Measurements from ENCODE around the gene SLC16A5. TPM values are rescaled to one million over a fixed set of nuclear protein-coding genes. Genes with fewer than 3 reads are reported as not detected.
"Not testable (repeated sequence)": the region's sequence is repeated elsewhere in the genome, so short reads cannot be mapped to it uniquely, and the experiment has no call there.

Gene SLC16A5
- total RNA-seq, 1 donor from 2014 or later: 50.9 TPM

DNA sequence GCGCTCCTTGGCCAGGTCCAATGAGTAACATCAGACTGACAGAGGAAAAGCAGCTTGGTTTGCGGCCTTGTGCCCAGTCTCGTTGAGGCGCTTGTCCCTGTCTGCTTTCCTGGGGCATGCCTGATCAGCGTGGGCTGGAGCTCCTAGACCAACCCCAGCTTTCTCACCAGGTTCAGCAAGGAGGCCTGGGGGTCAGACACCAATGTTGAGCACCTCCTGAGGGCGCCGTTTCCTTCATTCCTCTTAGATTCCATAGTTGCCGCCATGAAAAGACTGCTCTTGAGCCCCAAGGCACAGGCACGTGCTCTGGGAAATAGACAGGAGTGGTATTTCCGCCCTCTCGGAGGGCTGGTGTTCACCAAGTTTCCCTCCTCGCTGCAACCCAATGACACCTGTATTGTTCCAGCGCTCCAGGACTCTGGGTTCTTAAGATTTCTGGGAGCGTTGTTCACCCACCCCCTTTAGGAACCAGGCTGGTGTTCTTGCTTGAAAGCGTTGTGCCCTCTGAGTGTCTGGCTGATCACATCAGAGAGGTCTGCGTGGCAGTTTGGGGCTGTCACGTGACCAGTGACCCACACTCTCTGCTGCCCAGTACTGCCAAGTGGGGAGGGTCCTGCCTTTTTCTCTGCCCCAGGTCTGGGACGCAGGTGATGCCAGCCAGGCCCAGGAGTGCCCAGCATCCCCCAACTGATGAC, 22.7 kb upstream of the SLC16A5 start:
- DNase-seq (ENCODE audit: low spot score): no peak
- TF ChIP-seq, protein P1, sequence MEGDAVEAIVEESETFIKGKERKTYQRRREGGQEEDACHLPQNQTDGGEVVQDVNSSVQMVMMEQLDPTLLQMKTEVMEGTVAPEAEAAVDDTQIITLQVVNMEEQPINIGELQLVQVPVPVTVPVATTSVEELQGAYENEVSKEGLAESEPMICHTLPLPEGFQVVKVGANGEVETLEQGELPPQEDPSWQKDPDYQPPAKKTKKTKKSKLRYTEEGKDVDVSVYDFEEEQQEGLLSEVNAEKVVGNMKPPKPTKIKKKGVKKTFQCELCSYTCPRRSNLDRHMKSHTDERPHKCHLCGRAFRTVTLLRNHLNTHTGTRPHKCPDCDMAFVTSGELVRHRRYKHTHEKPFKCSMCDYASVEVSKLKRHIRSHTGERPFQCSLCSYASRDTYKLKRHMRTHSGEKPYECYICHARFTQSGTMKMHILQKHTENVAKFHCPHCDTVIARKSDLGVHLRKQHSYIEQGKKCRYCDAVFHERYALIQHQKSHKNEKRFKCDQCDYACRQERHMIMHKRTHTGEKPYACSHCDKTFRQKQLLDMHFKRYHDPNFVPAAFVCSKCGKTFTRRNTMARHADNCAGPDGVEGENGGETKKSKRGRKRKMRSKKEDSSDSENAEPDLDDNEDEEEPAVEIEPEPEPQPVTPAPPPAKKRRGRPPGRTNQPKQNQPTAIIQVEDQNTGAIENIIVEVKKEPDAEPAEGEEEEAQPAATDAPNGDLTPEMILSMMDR (IDR thresholded peaks at IDR 0.05; ENCODE audit: unreplicated experiment): no peak
- Mint-ChIP-seq H3K9me3 (ENCODE audit: unreplicated experiment) (no peaks in the 10 kb centered on the region), H3K36me3 (ENCODE audit: low read depth, unreplicated experiment) (peaks cover 27% of the 10 kb centered on the region), H3K4me3 (ENCODE audit: unreplicated experiment) (peak overlapping the region; percentile 23), H3K4me1 (ENCODE audit: unreplicated experiment) (peaks cover 8% of the 10 kb centered on the region), H3K27ac (ENCODE audit: unreplicated experiment) (no peak overlapping the region), H3K27me3 (ENCODE audit: unreplicated experiment) (peaks cover 5% of the 10 kb centered on the region)

DNA sequence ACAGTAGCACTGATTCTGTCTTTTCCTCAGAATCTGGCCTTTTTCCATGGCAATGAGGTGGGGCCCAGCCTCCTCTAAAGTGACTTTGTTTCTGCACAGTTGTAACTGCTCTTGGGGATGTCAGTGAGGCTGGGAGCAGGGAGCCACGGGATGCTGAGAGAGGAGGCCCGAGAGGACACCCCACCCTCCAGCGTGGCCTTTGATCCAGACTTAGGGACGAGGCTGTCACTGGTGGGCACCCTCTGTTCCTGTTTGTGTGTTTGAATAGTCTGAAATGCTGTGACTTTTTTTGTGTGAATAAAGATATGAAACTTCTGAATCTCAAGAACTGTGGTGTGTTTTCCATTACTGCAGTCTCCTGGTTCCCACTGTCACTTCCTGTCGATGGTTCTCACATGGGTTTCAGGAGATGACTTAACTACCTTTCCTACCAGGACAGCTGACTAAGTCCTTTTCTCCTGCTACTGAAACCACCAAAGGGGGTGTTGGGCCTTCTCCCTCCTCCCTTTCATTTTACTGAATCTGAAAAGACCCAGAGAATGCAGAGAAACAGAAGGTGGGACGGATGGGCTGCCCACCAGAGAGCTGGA, 22.1 kb upstream of the SLC16A5 start:
- Mint-ChIP-seq H3K4me1 (ENCODE audit: unreplicated experiment) (peaks cover 7% of the 10 kb centered on the region), H3K9me3 (ENCODE audit: unreplicated experiment) (no peaks in the 10 kb centered on the region), H3K36me3 (ENCODE audit: low read depth, unreplicated experiment) (peaks cover 27% of the 10 kb centered on the region), H3K4me3 (ENCODE audit: unreplicated experiment) (no peak overlapping the region), H3K27ac (ENCODE audit: unreplicated experiment) (no peak overlapping the region), H3K27me3 (ENCODE audit: unreplicated experiment) (peaks cover 5% of the 10 kb centered on the region)
- no peak for DNase-seq (ENCODE audit: low spot score)
- TF ChIP-seq, protein P1 (IDR thresholded peaks at IDR 0.05; ENCODE audit: unreplicated experiment): no peak

DNA sequence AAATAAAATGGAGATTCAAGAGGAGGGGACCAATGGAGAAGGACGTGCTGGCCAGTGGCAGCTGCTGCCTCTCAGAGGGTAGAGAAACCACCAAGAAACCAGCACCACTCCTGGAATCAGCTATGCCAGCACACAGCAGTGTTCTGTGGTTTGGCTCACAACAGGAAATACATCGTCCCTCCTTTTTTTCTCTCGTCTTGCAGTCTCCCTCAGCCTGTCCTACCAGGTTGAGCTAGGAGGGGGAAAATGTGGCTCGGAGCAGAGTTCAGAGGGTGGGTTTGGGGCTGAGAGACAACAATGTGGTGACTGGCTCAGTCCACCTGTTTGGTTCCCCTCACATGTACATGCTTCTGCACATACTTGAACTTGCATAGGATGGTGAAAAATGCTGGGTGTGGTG, 19.9 kb upstream of the SLC16A5 start:
- H3K4me3 Mint-ChIP-seq (ENCODE audit: unreplicated experiment): no peak overlapping the region
- no peak overlapping the region for H3K27ac Mint-ChIP-seq (ENCODE audit: unreplicated experiment)
- H3K9me3 Mint-ChIP-seq (ENCODE audit: unreplicated experiment): no peaks in the 10 kb centered on the region
- no peak for DNase-seq (ENCODE audit: low spot score)
- H3K4me1 Mint-ChIP-seq (ENCODE audit: unreplicated experiment): peaks cover 7% of the 10 kb centered on the region
- H3K36me3 Mint-ChIP-seq (ENCODE audit: low read depth, unreplicated experiment): peaks cover 14% of the 10 kb centered on the region
- TF ChIP-seq, protein P1 (IDR thresholded peaks at IDR 0.05; ENCODE audit: unreplicated experiment): no peak
- peaks cover 2% of the 10 kb centered on the region for H3K27me3 Mint-ChIP-seq (ENCODE audit: unreplicated experiment)

DNA sequence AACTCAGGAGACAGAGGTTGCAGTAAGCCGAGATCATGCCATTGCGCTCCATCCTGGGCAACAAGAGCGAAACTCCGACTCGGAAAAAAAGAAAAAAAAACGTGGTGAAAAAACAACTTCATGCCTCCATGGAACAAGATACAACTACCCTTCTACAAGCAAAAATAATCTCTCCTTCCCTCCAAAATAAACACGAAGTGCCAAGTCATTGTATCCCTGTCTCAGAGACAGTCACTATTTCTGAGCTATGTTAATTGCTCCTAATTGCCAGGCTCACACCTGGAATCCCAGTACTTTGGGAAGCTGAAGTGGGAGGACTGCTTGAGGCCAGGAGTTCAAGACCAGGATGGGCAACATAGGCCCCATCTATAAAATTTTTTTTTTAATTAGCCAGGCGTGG, 19.0 kb upstream of the SLC16A5 start:
- H3K4me1 Mint-ChIP-seq (ENCODE audit: unreplicated experiment): peaks cover 7% of the 10 kb centered on the region
- TF ChIP-seq, protein P1 (IDR thresholded peaks at IDR 0.05; ENCODE audit: unreplicated experiment): no peak
- H3K27me3 Mint-ChIP-seq (ENCODE audit: unreplicated experiment): peaks cover 2% of the 10 kb centered on the region
- peaks cover 9% of the 10 kb centered on the region for H3K36me3 Mint-ChIP-seq (ENCODE audit: low read depth, unreplicated experiment)
- DNase-seq (ENCODE audit: low spot score): no peak
- no peaks in the 10 kb centered on the region for H3K9me3 Mint-ChIP-seq (ENCODE audit: unreplicated experiment)
- H3K27ac Mint-ChIP-seq (ENCODE audit: unreplicated experiment): peak overlapping the region; percentile 36
- H3K4me3 Mint-ChIP-seq (ENCODE audit: unreplicated experiment): no peak overlapping the region

DNA sequence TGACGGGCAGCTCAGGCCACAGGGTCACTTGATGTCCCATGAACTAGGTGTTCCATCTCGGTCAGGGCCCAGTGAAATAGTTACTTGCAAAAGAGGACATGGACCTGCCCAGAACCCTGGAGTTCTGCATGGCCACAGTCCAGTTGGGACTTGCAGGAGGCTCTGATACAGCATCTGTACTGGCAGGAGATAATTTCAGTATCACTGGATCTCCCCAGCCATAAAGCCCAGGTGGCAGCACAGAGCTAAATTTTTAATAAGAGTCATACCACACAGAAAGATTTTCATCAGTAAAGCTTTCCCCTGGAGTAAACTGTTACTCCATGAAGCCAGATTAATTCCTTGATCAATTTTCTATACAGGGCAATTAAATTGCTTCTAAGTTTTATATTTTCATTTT, 18.0 kb upstream of the SLC16A5 start:
- H3K27me3 Mint-ChIP-seq (ENCODE audit: unreplicated experiment): peaks cover 2% of the 10 kb centered on the region
- no peaks in the 10 kb centered on the region for H3K9me3 Mint-ChIP-seq (ENCODE audit: unreplicated experiment)
- peaks cover 7% of the 10 kb centered on the region for H3K4me1 Mint-ChIP-seq (ENCODE audit: unreplicated experiment)
- no peak overlapping the region for H3K4me3 Mint-ChIP-seq (ENCODE audit: unreplicated experiment)
- no peaks in the 10 kb centered on the region for H3K36me3 Mint-ChIP-seq (ENCODE audit: low read depth, unreplicated experiment)
- no peak for DNase-seq (ENCODE audit: low spot score)
- H3K27ac Mint-ChIP-seq (ENCODE audit: unreplicated experiment): no peak overlapping the region
- TF ChIP-seq, protein P1 (IDR thresholded peaks at IDR 0.05; ENCODE audit: unreplicated experiment): no peak

DNA sequence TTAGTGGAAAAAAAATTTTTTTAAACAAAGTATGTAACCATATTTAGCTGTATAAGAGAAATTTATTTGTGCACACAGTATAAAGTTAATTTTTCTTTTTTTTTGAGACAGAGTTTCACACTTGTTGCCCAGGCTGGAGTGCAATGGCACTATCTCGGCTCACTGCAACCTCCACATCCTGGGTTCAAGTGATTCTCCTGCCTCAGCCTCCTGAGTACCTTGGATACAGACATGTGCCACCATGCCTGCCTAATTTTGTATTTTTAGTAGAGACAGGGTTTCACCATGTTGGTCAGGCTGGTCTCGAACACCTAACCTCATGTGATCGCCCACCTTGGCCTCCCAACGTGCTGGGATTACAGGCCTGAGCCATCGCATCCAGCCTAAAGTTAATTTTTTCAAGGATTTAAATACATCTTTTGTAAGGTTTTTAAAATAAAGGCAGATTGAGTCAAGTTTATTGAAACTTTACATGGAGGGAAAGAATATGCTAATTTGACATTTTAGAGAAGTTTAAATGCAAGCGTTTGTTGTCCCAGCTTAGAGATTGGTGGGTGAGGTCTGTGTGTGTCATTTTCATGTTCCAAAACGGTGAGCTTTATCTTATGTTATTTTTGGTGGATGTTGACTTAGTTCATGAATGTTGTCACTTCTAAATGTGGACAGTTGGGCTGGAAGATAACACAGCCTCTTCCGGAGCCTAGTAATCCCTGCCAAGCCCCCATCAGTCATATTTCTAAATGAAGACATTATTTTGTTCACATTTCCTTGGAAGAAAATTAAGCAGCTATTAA, 16.1 kb upstream of the SLC16A5 start:
- not testable (repeated sequence) for DNase-seq (ENCODE audit: low spot score); H3K4me1 Mint-ChIP-seq (ENCODE audit: unreplicated experiment); H3K27me3 Mint-ChIP-seq (ENCODE audit: unreplicated experiment); H3K4me3 Mint-ChIP-seq (ENCODE audit: unreplicated experiment); H3K36me3 Mint-ChIP-seq (ENCODE audit: low read depth, unreplicated experiment); H3K9me3 Mint-ChIP-seq (ENCODE audit: unreplicated experiment); H3K27ac Mint-ChIP-seq (ENCODE audit: unreplicated experiment)

DNA sequence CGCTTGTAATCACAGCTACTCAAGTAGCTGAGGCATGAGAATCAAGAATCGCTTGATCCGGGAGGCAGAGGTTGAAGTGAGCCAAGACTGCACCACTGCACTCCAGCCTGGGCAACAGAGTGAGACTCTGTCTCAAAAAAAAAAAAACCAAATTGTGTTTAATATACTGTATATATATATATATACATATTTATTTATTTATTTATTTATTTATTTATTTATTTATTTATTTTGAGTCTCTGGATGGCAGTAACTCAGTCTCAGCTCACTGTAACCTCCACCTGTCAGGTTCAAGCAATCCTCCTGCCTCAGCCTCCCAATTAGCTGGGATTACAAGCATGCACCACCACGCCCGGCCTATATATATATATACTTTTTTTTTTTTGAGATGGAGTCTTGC, 14.8 kb upstream of the SLC16A5 start:
- not testable (repeated sequence) for H3K9me3 Mint-ChIP-seq (ENCODE audit: unreplicated experiment); H3K4me3 Mint-ChIP-seq (ENCODE audit: unreplicated experiment); H3K27ac Mint-ChIP-seq (ENCODE audit: unreplicated experiment); H3K4me1 Mint-ChIP-seq (ENCODE audit: unreplicated experiment); H3K27me3 Mint-ChIP-seq (ENCODE audit: unreplicated experiment); DNase-seq (ENCODE audit: low spot score); H3K36me3 Mint-ChIP-seq (ENCODE audit: low read depth, unreplicated experiment)

Data from endothelial cell (in vitro differentiated cells).